IPS-18a (cell line): ENCODE measurements around the gene GPER1.
"Not testable (repeated sequence)": the region's sequence is repeated elsewhere in the genome, so short reads cannot be mapped to it uniquely, and the experiment has no call there.

Source experiments
- H3K27ac ChIP-seq: one replicate; pipeline ENCODE4 v1.5.1; 2013; ENCODE audit warnings: low read length
- H3K27me3 ChIP-seq: one replicate; pipeline ENCODE4 v1.6.1; 2013; ENCODE audit warnings: mild to moderate bottlenecking, low read length; ENCODE audit not compliant: control insufficient read depth, insufficient read depth
- H3K36me3 ChIP-seq: one replicate; pipeline ENCODE4 v1.6.1; 2013; ENCODE audit warnings: low read depth, low read length; ENCODE audit not compliant: control insufficient read depth
- H3K4me1 ChIP-seq: one replicate; pipeline ENCODE4 v1.6.1; 2013; ENCODE audit warnings: low read depth, low read length; ENCODE audit not compliant: control insufficient read depth
- H3K4me3 ChIP-seq: one replicate; pipeline ENCODE4 v1.5.1; 2013; ENCODE audit warnings: low read length
- H3K9ac ChIP-seq: one replicate; pipeline ENCODE4 v1.6.1; 2013; ENCODE audit warnings: mild to moderate bottlenecking, low read length, moderate library complexity
- H3K9me3 ChIP-seq: one replicate; pipeline ENCODE4 v1.6.1; 2013; ENCODE audit warnings: low read depth, low read length; ENCODE audit not compliant: control insufficient read depth

Gene GPER1

GRCh38 chr7:1064581-1064980 lies 23.3 kb upstream of the GPER1 start:
- Histone ChIP-seq H3K9ac (no peak overlapping the region), H3K4me3 (no peak overlapping the region), H3K36me3 (no peaks in the 10 kb centered on the region), H3K27ac (no peak overlapping the region), H3K9me3 (no peaks in the 10 kb centered on the region), H3K27me3 (no peaks in the 10 kb centered on the region), H3K4me1 (no peaks in the 10 kb centered on the region)

- Histone ChIP-seq H3K9me3 (no peaks in the 10 kb centered on the region), H3K27ac (no peak overlapping the region), H3K4me3 (no peak overlapping the region), H3K9ac (no peak overlapping the region), H3K27me3 (no peaks in the 10 kb centered on the region), H3K36me3 (no peaks in the 10 kb centered on the region), H3K4me1 (no peaks in the 10 kb centered on the region)
Measured at GRCh38 chr7:1065263-1065584, 22.7 kb upstream of the GPER1 start.

GRCh38 chr7:1065585-1066241 lies 22.2 kb upstream of the GPER1 start:
- Histone ChIP-seq H3K27ac (no peak overlapping the region), H3K9me3 (peaks cover 3% of the 10 kb centered on the region), H3K4me1 (no peaks in the 10 kb centered on the region), H3K36me3 (no peaks in the 10 kb centered on the region), H3K27me3 (no peaks in the 10 kb centered on the region), H3K9ac (no peak overlapping the region), H3K4me3 (no peak overlapping the region)

- H3K4me3 ChIP-seq = no peak overlapping the region
- H3K9me3 ChIP-seq = peaks cover 3% of the 10 kb centered on the region
- H3K27me3 ChIP-seq = no peaks in the 10 kb centered on the region
- H3K9ac ChIP-seq = no peak overlapping the region
- H3K4me1 ChIP-seq = no peaks in the 10 kb centered on the region
- no peak overlapping the region for H3K27ac ChIP-seq
- no peaks in the 10 kb centered on the region for H3K36me3 ChIP-seq
Measured at GRCh38 chr7:1066242-1066588, 21.7 kb upstream of the GPER1 start.

GRCh38 chr7:1068013-1068412 lies 19.9 kb upstream of the GPER1 start:
- H3K36me3 ChIP-seq = no peaks in the 10 kb centered on the region
- no peaks in the 10 kb centered on the region for H3K27me3 ChIP-seq
- H3K4me1 ChIP-seq = no peaks in the 10 kb centered on the region
- no peak overlapping the region for H3K4me3 ChIP-seq
- H3K9me3 ChIP-seq = peaks cover 3% of the 10 kb centered on the region
- no peak overlapping the region for H3K27ac ChIP-seq
- H3K9ac ChIP-seq = no peak overlapping the region

- Histone ChIP-seq H3K9me3 (peaks cover 3% of the 10 kb centered on the region), H3K4me3 (no peak overlapping the region), H3K4me1 (no peaks in the 10 kb centered on the region), H3K27ac (no peak overlapping the region), H3K36me3 (no peaks in the 10 kb centered on the region), H3K27me3 (no peaks in the 10 kb centered on the region), H3K9ac (no peak overlapping the region)
Measured at GRCh38 chr7:1068619-1069018, 19.3 kb upstream of the GPER1 start.

GRCh38 chr7:1070544-1071011 lies 17.3 kb upstream of the GPER1 start:
- H3K27me3 ChIP-seq = no peaks in the 10 kb centered on the region
- no peak overlapping the region for H3K9ac ChIP-seq
- H3K4me3 ChIP-seq = no peak overlapping the region
- H3K4me1 ChIP-seq = no peaks in the 10 kb centered on the region
- H3K27ac ChIP-seq = no peak overlapping the region
- H3K36me3 ChIP-seq = no peaks in the 10 kb centered on the region
- H3K9me3 ChIP-seq = peaks cover 3% of the 10 kb centered on the region

GRCh38 chr7:1071731-1072254 lies 16.1 kb upstream of the GPER1 start:
- Histone ChIP-seq H3K27ac (no peak overlapping the region), H3K4me1 (no peaks in the 10 kb centered on the region), H3K27me3 (no peaks in the 10 kb centered on the region), H3K4me3 (no peak overlapping the region), H3K36me3 (no peaks in the 10 kb centered on the region), H3K9ac (no peak overlapping the region), H3K9me3 (peaks cover 3% of the 10 kb centered on the region)

GRCh38 chr7:1073142-1073977 lies 14.6 kb upstream of the GPER1 start:
- H3K36me3 ChIP-seq = no peaks in the 10 kb centered on the region
- no peaks in the 10 kb centered on the region for H3K4me1 ChIP-seq
- H3K4me3 ChIP-seq = no peak overlapping the region
- H3K27me3 ChIP-seq = no peaks in the 10 kb centered on the region
- no peak overlapping the region for H3K9ac ChIP-seq
- H3K27ac ChIP-seq = no peak overlapping the region
- peaks cover 3% of the 10 kb centered on the region for H3K9me3 ChIP-seq

GRCh38 chr7:1074018-1074417 lies 13.9 kb upstream of the GPER1 start:
- not testable (repeated sequence) for H3K36me3 ChIP-seq, H3K9ac ChIP-seq, H3K27me3 ChIP-seq, H3K4me3 ChIP-seq, H3K27ac ChIP-seq, H3K4me1 ChIP-seq, H3K9me3 ChIP-seq

- H3K9ac ChIP-seq = no peak overlapping the region
- peaks cover 3% of the 10 kb centered on the region for H3K9me3 ChIP-seq
- no peaks in the 10 kb centered on the region for H3K4me1 ChIP-seq
- no peak overlapping the region for H3K4me3 ChIP-seq
- H3K27ac ChIP-seq = no peak overlapping the region
- no peaks in the 10 kb centered on the region for H3K27me3 ChIP-seq
- H3K36me3 ChIP-seq = no peaks in the 10 kb centered on the region
Measured at GRCh38 chr7:1074593-1075431, 13.1 kb upstream of the GPER1 start.
